ENCODE data around the gene ZBTB7C.

The ZBTB7C gene

GRCh38 chr18:48085781-48086487 lies 323.2 kb downstream of the ZBTB7C start:
- no peak for DNase-seq (ENCODE audit: low read depth)

GRCh38 chr18:48084858-48085257 lies 324.3 kb downstream of the ZBTB7C start:
- DNase-seq (ENCODE audit: low read depth), result no peak

GRCh38 chr18:48084041-48084757 lies 325.0 kb downstream of the ZBTB7C start:
- DNase-seq (ENCODE audit: low read depth), result no peak

GRCh38 chr18:48080546-48080945 lies 328.6 kb downstream of the ZBTB7C start:
- DNase-seq (ENCODE audit: low read depth), result no peak

GRCh38 chr18:48079885-48080284 lies 329.3 kb downstream of the ZBTB7C start:
- DNase-seq (ENCODE audit: low read depth), result no peak

GRCh38 chr18:48078448-48078847 lies 330.7 kb downstream of the ZBTB7C start:
- no peak for DNase-seq (ENCODE audit: low read depth)

GRCh38 chr18:48077291-48077690 lies 331.9 kb downstream of the ZBTB7C start:
- DNase-seq (ENCODE audit: low read depth), result no peak

GRCh38 chr18:48076461-48076860 lies 332.7 kb downstream of the ZBTB7C start:
- no peak for DNase-seq (ENCODE audit: low read depth)

- no peak for DNase-seq (ENCODE audit: low read depth)
These were observed 333.5 kb downstream of the ZBTB7C start for GRCh38 chr18:48075707-48076093.

GRCh38 chr18:48074929-48075706 lies 334.1 kb downstream of the ZBTB7C start:
- DNase-seq (ENCODE audit: low read depth), result no peak

- DNase-seq (ENCODE audit: low read depth), result no peak
These were observed 335.8 kb downstream of the ZBTB7C start for GRCh38 chr18:48073211-48073930.

GRCh38 chr18:48072428-48073204 lies 336.6 kb downstream of the ZBTB7C start:
- no peak for DNase-seq (ENCODE audit: low read depth)

- DNase-seq (ENCODE audit: low read depth), result no peak
These were observed 340.2 kb downstream of the ZBTB7C start for GRCh38 chr18:48068916-48069445.

- DNase-seq (ENCODE audit: low read depth), result no peak
These were observed 342.9 kb downstream of the ZBTB7C start for GRCh38 chr18:48066225-48066652.

GRCh38 chr18:48065601-48065995 lies 343.6 kb downstream of the ZBTB7C start:
- no peak for DNase-seq (ENCODE audit: low read depth)

- DNase-seq (ENCODE audit: low read depth), result no peak
These were observed 344.1 kb downstream of the ZBTB7C start for GRCh38 chr18:48064978-48065600.

GRCh38 chr18:48061781-48062570 lies 347.2 kb downstream of the ZBTB7C start:
- no peak for DNase-seq (ENCODE audit: low read depth)

- no peak for DNase-seq (ENCODE audit: low read depth)
These were observed 348.2 kb downstream of the ZBTB7C start for GRCh38 chr18:48060970-48061369.

GRCh38 chr18:48060346-48060745 lies 348.8 kb downstream of the ZBTB7C start:
- no peak for DNase-seq (ENCODE audit: low read depth)

Data from HS-27A (cell line).